Measurements from ENCODE around the gene MPL. TPM values are rescaled to one million over a fixed set of nuclear protein-coding genes. Genes with fewer than 3 reads are reported as not detected.
A peak's percentile ranks its signal among the peaks of the same experiment; 100 is the strongest.

The MPL gene
- total RNA-seq, 4 donors from 2014 or later: not detected

DNA sequence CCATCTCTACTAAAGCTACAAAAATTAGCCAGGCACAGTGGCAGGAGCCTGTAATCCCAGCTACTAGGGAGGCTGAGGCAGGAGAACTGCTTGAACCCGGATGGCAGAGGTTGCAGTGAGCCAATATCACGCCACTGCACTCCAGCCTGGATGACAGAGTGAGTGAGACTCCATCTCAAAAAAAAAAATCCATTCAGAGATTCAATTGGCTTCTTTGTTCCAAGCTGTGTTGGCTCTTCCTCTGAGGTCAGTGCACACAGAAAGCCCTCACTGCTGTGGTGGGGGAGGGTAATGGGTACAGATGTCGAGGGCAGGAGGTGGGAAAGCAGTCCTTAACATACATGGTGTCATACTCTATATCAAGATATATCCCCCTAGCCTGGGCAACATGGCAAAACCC, 22.1 kb upstream of the MPL start:
- DNase-seq (ENCODE audit: low spot score in 2 of 2): no peak
- Histone ChIP-seq H3K36me3 (no peaks in the 10 kb centered on the region), H3K4me1 (no peaks in the 10 kb centered on the region), H3K27ac (no peak overlapping the region), H3K9me3 (no peaks in the 10 kb centered on the region), H3K27me3 (no peaks in the 10 kb centered on the region), H3K4me3 (no peak overlapping the region)
- TF ChIP-seq, protein P1, sequence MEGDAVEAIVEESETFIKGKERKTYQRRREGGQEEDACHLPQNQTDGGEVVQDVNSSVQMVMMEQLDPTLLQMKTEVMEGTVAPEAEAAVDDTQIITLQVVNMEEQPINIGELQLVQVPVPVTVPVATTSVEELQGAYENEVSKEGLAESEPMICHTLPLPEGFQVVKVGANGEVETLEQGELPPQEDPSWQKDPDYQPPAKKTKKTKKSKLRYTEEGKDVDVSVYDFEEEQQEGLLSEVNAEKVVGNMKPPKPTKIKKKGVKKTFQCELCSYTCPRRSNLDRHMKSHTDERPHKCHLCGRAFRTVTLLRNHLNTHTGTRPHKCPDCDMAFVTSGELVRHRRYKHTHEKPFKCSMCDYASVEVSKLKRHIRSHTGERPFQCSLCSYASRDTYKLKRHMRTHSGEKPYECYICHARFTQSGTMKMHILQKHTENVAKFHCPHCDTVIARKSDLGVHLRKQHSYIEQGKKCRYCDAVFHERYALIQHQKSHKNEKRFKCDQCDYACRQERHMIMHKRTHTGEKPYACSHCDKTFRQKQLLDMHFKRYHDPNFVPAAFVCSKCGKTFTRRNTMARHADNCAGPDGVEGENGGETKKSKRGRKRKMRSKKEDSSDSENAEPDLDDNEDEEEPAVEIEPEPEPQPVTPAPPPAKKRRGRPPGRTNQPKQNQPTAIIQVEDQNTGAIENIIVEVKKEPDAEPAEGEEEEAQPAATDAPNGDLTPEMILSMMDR (IDR thresholded peaks at IDR 0.05): no peak
- TF ChIP-seq POLR2A (IDR thresholded peaks at IDR 0.05) (no peak), POLR2AphosphoS5 (IDR thresholded peaks at IDR 0.05) (no peak), EP300 (IDR thresholded peaks at IDR 0.05) (no peak)
- WGBS: 94% methylated on average over 3 of the region's 3 CpGs

DNA sequence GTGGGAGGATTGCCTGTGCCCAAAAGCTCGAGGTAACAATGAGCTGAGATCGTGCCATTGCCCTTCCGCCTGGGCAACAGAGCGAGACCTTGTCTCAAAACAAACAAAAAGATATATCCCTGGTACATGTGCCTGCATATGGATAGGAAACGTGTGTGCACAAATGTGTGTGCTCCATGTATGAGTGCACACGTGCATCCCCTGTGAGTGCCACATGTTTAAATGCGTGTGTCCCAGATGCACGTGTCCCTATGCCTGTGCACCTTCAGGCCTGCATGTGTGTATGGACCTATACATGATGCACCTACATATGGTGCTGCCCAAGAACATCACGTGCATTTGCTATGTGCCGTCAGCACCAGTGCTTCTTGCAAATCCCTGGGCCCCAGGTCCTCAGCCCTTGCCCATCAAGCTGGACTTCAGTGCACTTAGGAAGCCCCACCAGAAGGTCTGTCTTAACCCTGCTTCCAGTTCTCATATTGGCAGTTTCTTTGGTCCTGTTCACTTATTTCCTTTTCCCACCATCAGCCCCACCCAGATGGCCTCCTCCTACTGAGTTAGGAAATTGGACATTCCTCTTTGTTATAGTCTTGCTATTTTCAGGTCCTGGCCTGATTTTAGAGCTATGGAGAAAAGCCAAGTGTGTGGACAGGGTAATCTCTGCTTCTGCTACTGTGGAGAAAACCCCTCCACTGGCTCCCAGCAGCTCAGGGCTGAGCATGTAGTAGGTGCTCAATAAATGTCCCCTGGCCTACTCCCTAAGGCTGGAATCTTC, 21.5 kb upstream of the MPL start:
- H3K4me3 ChIP-seq: no peak overlapping the region
- H3K9me3 ChIP-seq: no peaks in the 10 kb centered on the region
- TF ChIP-seq, protein P1 (IDR thresholded peaks at IDR 0.05): no peak
- no peak for TF ChIP-seq POLR2AphosphoS5 (IDR thresholded peaks at IDR 0.05)
- TF ChIP-seq POLR2A (IDR thresholded peaks at IDR 0.05): no peak
- TF ChIP-seq EP300 (IDR thresholded peaks at IDR 0.05): no peak
- no peaks in the 10 kb centered on the region for H3K4me1 ChIP-seq
- H3K27me3 ChIP-seq: no peaks in the 10 kb centered on the region
- WGBS: 87% methylated on average over 10 of the region's 10 CpGs
- DNase-seq (ENCODE audit: low spot score in 2 of 2): peak in 1 of 2 donors; percentile 28
- no peak overlapping the region for H3K27ac ChIP-seq
- no peaks in the 10 kb centered on the region for H3K36me3 ChIP-seq

DNA sequence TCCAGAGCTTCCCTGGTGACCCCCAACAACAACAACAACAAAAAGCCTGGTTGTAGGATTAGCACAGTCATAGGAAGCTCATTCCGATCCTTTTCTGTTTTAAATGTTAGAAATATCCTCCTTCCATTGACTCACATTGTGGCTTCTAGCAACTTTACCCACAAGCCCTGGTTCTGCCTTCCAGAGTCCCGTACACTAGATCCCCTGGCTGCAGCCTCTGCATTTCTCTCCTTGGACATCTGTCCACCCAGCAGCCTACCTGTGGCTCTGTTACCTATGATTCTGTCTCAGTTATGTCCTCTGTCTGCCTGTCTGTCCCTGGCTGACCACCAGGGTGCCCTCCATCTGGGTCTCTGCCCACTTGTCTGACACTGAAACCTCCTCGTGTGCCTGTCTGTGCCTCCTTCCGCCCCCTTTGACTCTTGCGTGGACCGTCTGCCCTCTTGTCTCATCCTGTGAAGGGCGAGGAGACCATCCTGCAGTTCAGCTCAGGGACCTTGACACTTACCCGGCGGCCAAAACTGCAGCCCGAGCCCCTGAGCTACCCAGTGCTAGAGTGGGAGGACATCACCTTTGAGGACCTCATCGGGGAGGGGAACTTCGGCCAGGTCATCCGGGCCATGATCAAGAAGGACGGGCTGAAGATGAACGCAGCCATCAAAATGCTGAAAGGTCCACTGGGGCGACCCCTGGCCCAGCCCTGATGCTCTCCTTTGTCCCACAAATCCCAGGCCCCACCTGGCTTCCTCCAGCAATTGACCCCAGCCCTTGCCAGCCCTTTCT, 20.7 kb upstream of the MPL start:
- Histone ChIP-seq H3K9me3 (no peaks in the 10 kb centered on the region), H3K4me3 (no peak overlapping the region), H3K27ac (no peak overlapping the region), H3K36me3 (no peaks in the 10 kb centered on the region), H3K4me1 (no peaks in the 10 kb centered on the region), H3K27me3 (no peaks in the 10 kb centered on the region)
- DNase-seq (ENCODE audit: low spot score in 2 of 2): peak in 1 of 2 donors; percentile 54
- TF ChIP-seq, protein P1 (IDR thresholded peaks at IDR 0.05): no peak
- TF ChIP-seq POLR2AphosphoS5 (IDR thresholded peaks at IDR 0.05): no peak
- TF ChIP-seq POLR2A (IDR thresholded peaks at IDR 0.05): no peak
- no peak for TF ChIP-seq EP300 (IDR thresholded peaks at IDR 0.05)
- 91% methylated on average over 15 of the region's 16 CpGs for WGBS

DNA sequence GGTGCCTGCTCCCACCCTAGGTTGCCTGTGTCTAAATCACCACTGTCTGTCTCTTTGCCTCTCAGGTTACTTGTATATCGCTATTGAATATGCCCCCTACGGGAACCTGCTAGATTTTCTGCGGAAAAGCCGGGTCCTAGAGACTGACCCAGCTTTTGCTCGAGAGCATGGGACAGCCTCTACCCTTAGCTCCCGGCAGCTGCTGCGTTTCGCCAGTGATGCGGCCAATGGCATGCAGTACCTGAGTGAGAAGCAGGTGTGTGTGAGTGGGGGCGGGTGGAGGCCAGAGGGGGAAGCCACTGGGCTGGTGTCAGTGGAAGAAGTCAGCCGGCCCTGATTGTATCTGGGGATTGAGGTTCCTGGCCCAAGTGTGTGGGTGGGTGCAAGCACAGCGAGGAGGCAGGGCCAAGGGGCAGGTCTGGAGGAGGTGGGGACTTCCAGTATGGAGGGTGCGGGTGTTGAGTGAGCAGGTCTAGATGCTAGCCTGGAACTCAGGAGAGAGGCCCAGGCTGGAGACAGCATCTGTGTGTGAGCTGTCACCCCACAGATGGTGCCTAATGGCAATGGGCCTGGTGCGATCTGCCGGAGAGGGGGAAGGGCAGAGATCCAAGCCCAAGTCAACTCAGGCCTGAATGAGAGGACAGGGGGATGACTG, 19.7 kb upstream of the MPL start:
- H3K36me3 ChIP-seq: no peaks in the 10 kb centered on the region
- DNase-seq (ENCODE audit: low spot score in 2 of 2): peak in 1 of 2 donors; percentile 56
- no peaks in the 10 kb centered on the region for H3K27me3 ChIP-seq
- no peak overlapping the region for H3K4me3 ChIP-seq
- H3K9me3 ChIP-seq: no peaks in the 10 kb centered on the region
- WGBS: 80% methylated on average over 15 of the region's 15 CpGs
- H3K4me1 ChIP-seq: no peaks in the 10 kb centered on the region
- TF ChIP-seq POLR2AphosphoS5 (IDR thresholded peaks at IDR 0.05): no peak
- TF ChIP-seq, protein P1 (IDR thresholded peaks at IDR 0.05): no peak
- no peak for TF ChIP-seq POLR2A (IDR thresholded peaks at IDR 0.05)
- TF ChIP-seq EP300 (IDR thresholded peaks at IDR 0.05): no peak
- no peak overlapping the region for H3K27ac ChIP-seq

DNA sequence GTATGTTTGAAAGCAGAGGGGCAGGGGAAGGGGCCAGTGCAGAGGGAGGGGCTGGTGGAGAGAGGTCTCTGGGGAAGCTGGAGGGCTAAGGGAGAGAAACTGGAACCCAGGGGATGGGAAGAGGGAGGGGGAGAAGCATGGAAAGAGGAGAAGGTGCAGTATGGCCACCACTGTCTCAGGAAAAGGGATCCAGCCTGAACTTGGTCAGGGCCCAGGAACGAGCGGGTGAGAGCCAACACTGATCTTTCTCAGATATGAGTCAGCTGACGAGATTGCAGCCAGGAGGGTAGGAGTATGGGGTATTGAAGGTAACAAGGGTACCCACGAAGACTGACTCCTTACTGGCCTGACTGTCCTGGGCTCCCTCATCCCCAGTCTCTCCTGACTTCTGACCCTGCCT, 18.8 kb upstream of the MPL start:
- Histone ChIP-seq H3K9me3 (no peaks in the 10 kb centered on the region), H3K27me3 (no peaks in the 10 kb centered on the region), H3K4me3 (no peak overlapping the region), H3K4me1 (no peaks in the 10 kb centered on the region), H3K27ac (no peak overlapping the region), H3K36me3 (no peaks in the 10 kb centered on the region)
- peak in 1 of 2 donors; percentile 46 for DNase-seq (ENCODE audit: low spot score in 2 of 2)
- WGBS: 47% methylated on average over 4 of the region's 4 CpGs
- TF ChIP-seq POLR2AphosphoS5 (IDR thresholded peaks at IDR 0.05): no peak
- TF ChIP-seq POLR2A (IDR thresholded peaks at IDR 0.05): no peak
- TF ChIP-seq, protein P1 (IDR thresholded peaks at IDR 0.05): no peak
- no peak for TF ChIP-seq EP300 (IDR thresholded peaks at IDR 0.05)
